ENCODE results near the gene TBRG4.

GRCh38 chr7:45125193-45125904 lies 13.9 kb upstream of the TBRG4 start:
- no peak for TF ChIP-seq CTCF (IDR thresholded peaks at IDR 0.05)
- TF ChIP-seq POLR2A (IDR thresholded peaks at IDR 0.05; ENCODE audit: low read depth) = no peak
- no peak for TF ChIP-seq EP300 (IDR thresholded peaks at IDR 0.05)
- TF ChIP-seq POLR2AphosphoS5 (IDR thresholded peaks at IDR 0.05) = no peak

Measured in esophagus muscularis mucosa (tissue), 4 donors.